GM19395 (cell line): ENCODE measurements around the gene CST6.
A peak's percentile ranks its signal among the peaks of the same experiment; 100 is the strongest.

ENCODE experiments used
- ATAC-seq: cut with Tn5 transposase; IDR thresholded peaks from one replicate; pipeline ENCODE4 v1.9.1; 2021; ENCODE audit warnings: mild to moderate bottlenecking, moderate library complexity; ENCODE audit not compliant: unreplicated experiment

Gene CST6

GRCh38 chr11:66044757-66045156 is 32.9 kb downstream of the CST6 start:
- no peak for ATAC-seq

- ATAC-seq, result peak; percentile 69
Measured at GRCh38 chr11:66045177-66045639, 33.4 kb downstream of the CST6 start.

- no peak for ATAC-seq
Measured at GRCh38 chr11:66046901-66047300, 35.1 kb downstream of the CST6 start.

GRCh38 chr11:66047541-66048365 is 35.9 kb downstream of the CST6 start:
- ATAC-seq, result no peak

GRCh38 chr11:66048547-66049323 is 36.9 kb downstream of the CST6 start, which contains the start of gene GAL3ST3:
TSS of gene GAL3ST3 (minus strand) at chr11:66049161. CDS start at chr11:66045415, 3,746 bp downstream.
- ATAC-seq, result no peak

GRCh38 chr11:66050581-66051231 is 38.9 kb downstream of the CST6 start:
- no peak for ATAC-seq

- no peak for ATAC-seq
Measured at GRCh38 chr11:66051371-66051765, 39.6 kb downstream of the CST6 start.

GRCh38 chr11:66051766-66052663 is 40.2 kb downstream of the CST6 start, which contains the start of gene SF3B2:
TSS of gene SF3B2 (plus strand) at chr11:66052364. CDS start at chr11:66052385, 21 bp downstream.
- ATAC-seq, result peak; percentile 96

- ATAC-seq, result no peak
Measured at GRCh38 chr11:66052664-66052982, 40.8 kb downstream of the CST6 start.

- no peak for ATAC-seq
Measured at GRCh38 chr11:66055021-66055420, 43.2 kb downstream of the CST6 start.

- ATAC-seq, result no peak
Measured at GRCh38 chr11:66056501-66056900, 44.7 kb downstream of the CST6 start.

- ATAC-seq, result no peak
Measured at GRCh38 chr11:66059966-66060680, 48.3 kb downstream of the CST6 start.

GRCh38 chr11:66061268-66061667 is 49.5 kb downstream of the CST6 start:
- ATAC-seq, result no peak

GRCh38 chr11:66062408-66062807 is 50.6 kb downstream of the CST6 start:
- ATAC-seq, result no peak
